Cardiac septum (tissue), 1 donor: ENCODE results near the gene TPSD1. TPM values are rescaled to one million over a fixed set of nuclear protein-coding genes. Genes with fewer than 3 reads are reported as not detected.
"Not testable (repeated sequence)": the region's sequence is repeated elsewhere in the genome, so short reads cannot be mapped to it uniquely, and the experiment has no call there.

Source experiments
- DNase-seq: peaks from one replicate; pipeline ENCODE4 v3.0.0-alpha.2; 2020; ENCODE audit warnings: low spot score
- intact Hi-C: fragments of 100-400 bp; cut with DNase I; formaldehyde crosslinking; loops from one replicate; pipeline ENCODE4 v1.14.0; 2022
- long read RNA-seq: library from polyadenylated mRNA; unstranded; transcript quantifications from one replicate; pipeline ENCODE4 v2.0.0, GENCODE V29; 2021
- total RNA-seq: library from RNA; stranded (reverse); fragmentation: NEBNext Ultra II Directional; extraction: Animal tissue kit (Norgen Biotek cat#: 25700); gene quantifications from one replicate; pipeline ENCODE4 v1.2.1, GENCODE V29; 2021
- donor health status: DM: no; HTN: no; CAD: no.

The TPSD1 gene
- total RNA-seq, result not detected
- long read RNA-seq, result 0 reads

DNA sequence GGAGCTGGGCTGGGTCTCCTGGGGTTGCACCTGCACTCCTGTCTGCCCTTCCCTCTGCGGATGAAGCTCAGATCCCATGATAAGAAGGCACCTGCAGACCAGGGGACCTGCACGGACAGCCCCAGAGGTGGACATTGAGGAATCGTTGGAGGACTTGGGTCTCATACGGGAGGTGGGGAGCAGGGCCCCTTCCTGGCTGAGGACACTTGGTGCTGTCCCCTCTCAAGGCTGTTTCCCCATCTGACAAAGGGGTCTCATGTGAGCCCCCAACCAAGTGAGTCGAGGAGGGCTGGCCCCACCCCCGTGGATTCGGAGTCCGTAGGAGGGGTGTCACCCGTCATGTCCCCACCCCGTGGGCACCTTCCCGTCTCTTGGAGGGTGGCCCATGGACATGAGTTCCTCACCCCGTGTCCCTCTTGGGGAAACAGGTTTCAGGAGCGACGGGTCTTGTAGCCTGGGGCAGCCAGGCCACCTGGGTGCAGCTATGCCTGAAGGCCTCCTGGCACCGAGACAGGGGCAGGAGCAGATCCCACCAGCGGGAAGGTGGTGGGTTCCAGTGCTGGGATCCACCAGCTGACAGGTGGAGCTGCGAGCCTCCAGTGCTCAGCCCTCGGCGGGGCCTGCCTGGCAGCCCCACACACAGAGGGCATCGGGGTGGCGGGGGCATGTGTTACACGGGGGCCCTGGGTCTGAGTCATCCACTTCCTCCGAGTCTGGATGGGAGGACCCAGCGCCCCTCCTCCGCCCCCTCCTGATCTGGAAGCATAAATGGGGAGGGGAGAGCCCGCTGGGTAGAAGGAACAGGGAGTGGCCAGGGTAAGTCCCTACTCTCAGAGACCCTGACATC is at the start of gene TPSD1:
Gene TPSD1 (plus strand): TSS at position 794 of the 847 bp plus-strand sequence. CDS start 212 bp downstream, outside the sequence.
- DNase-seq, intact Hi-C loops: not testable (repeated sequence)

DNA sequence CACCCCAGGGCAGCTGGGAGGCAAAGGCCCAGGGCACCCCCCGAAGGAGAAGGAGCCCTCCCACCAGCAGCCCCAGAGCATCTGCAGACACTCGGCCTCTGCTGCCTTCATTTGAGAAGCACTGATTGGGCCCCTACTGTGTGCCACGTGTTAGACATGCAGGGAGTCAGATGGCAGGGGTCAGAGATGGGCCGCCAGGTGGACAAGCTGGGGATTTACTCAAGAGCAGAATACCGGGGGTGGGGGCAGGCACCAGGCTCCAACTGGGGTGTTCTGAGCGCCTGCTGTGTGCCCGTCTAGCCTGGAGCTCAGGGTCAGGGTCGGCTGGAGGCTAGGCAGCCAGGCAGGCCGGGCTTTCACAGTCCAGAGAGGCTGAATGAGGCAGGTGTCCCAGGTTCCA is 49.5 kb upstream of the TPSD1 start:
- intact Hi-C loops, result no loop called here
- DNase-seq, result no peak

DNA sequence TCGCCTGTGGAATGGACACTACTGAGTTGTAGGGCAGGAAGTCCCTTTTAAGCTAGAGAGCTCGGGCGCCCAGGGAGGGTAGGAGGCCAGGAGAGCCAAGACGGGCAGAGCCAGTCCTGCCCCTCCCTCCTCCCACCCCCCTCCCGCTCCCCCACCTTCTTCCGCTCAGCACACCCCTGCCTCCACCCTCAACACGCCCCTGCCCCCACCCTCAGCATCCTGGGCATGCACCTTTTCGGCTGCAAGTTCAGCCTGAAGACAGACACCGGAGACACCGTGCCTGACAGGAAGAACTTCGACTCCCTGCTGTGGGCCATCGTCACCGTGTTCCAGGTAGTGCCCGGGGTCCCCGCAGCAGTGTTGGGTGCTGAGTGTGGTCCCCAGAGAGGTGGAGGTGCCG is 49.1 kb upstream of the TPSD1 start:
- DNase-seq, result no peak
- intact Hi-C loops, result no loop called here

DNA sequence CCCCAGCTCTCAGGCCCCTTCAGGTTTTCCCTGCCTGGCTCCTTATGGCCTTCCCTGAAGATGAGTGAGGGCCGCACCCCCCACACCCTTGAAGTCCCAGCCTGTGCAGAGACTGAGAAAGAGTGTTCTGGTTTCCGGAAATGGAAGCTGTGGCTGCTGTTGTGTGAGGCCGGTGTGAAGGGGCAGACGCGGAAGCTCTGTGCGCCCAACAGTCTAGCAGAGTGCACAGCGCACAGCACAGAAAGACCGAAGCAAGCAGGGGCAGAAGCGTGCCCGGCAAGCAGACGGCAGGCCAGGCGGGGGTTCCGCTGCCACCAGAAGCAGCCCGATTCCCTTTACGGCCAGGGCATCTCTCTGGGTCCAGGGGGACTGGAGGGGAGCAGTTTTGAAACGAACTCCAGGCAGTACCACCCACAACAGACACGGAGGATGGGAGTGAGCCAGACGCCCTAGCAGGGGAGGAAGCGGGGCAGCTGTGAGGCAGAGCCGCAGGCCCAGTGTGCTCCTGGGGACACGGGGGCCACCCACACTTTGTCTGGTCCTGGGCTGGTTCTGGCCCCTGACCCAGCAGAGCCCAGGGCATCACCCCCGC is 47.5 kb upstream of the TPSD1 start:
- intact Hi-C loops, result no loop called here
- no peak for DNase-seq

DNA sequence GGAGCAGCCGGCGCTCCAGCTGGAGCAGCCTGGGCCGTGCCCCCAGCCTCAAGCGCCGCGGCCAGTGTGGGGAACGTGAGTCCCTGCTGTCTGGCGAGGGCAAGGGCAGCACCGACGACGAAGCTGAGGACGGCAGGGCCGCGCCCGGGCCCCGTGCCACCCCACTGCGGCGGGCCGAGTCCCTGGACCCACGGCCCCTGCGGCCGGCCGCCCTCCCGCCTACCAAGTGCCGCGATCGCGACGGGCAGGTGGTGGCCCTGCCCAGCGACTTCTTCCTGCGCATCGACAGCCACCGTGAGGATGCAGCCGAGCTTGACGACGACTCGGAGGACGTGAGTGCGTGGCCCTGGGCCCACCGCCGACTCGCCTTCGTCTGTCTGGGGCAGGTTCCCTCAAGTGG is 46.8 kb upstream of the TPSD1 start:
- intact Hi-C loops, result no loop called here

DNA sequence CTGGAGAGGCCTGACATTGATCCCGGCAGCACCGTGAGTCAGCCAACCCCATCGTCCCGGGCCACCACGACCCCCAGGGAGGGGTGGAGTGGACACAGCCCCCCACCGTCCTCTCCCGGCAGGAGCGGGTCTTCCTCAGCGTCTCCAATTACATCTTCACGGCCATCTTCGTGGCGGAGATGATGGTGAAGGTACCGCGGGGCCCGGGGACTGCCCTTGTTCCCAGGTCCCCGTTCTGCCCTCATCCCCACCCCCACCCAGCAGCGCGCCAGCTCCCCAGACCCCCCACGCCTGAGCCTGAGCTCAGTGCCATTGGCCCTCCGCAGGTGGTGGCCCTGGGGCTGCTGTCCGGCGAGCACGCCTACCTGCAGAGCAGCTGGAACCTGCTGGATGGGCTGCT is 45.4 kb upstream of the TPSD1 start:
- DNase-seq, result no peak
- intact Hi-C loops, result no loop called here

More for the DNA sequence above, 46.8 kb upstream of the TPSD1 start:
- DNase-seq, result no peak

DNA sequence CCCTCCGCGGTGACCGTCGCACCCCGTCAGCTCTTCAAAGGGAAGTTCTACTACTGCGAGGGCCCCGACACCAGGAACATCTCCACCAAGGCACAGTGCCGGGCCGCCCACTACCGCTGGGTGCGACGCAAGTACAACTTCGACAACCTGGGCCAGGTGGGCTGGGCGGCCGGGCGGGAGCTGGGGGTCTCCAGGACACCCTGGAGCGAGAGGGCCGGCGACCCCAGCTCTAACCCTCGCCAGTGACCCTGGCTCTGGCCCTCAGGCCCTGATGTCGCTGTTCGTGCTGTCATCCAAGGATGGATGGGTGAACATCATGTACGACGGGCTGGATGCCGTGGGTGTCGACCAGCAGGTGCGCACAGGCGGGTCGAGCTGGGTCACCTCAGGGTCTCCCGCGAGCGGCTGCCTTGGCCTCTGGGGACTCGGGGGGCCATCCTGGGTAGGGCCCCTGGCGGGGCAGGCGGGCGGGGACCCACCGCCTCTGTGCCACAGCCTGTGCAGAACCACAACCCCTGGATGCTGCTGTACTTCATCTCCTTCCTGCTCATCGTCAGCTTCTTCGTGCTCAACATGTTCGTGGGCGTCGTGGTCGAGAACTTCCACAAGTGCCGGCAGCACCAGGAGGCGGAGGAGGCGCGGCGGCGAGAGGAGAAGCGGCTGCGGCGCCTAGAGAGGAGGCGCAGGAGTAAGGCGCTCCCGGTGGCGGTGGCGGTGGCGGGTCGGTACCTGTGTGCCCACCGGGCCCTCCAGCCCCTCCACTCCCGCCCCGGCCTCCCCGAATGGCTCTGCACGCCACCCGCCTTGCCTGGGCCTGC is 44.2 kb upstream of the TPSD1 start:
- no peak for DNase-seq
- intact Hi-C loops, result no loop called here

DNA sequence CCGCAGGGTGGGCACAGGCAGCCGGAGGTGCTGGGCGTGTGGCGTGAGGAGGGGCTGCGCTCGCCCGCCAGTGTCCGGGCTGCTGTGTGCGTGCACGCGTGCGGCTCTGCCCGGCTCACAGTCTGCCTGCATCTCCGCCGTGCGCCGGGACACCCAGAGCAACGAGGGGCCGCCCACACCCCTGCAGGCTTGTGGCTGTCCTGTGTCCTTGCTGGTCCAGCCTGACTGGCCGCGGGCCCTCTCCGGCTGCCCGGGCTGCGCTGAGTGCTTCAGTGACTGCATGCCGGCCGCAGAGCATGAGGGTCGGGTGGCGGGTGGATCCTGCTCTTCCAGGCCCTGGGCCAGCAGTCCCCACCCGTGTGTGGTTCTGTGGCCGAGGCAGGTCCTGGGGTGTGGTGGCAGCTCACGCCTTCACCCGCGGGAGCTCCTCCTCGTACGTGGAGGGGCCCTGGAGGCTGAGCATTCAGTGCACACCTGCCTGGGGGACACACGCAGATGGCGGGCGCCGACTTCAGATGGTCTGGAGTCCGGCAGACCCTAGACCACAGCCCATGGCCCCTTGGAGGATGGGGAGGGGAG is 43.2 kb upstream of the TPSD1 start:
- intact Hi-C loops, result no loop called here

DNA sequence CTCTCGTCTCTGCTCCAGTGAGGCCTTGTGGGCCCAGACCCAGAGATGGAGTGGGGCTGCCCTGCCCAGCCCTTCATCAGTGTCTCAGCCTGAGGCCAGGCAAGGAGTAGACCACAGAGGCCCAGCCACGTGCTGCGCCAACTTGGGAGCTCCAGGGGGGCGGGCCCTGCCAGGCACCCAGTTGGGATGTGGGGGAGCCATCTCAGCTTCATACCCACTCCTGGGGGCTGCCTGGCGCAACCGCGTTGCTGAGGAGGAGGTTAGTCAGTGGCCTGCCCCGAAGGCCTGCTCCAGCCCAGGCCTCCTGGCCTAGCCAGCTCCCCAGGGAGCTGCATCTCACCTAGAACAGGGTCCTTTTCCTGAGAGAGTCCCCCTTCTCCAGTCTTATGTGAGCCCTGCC is 42.6 kb upstream of the TPSD1 start:
- intact Hi-C loops, result no loop called here
- DNase-seq, result no peak

More for the DNA sequence above, 43.2 kb upstream of the TPSD1 start:
- no peak for DNase-seq

DNA sequence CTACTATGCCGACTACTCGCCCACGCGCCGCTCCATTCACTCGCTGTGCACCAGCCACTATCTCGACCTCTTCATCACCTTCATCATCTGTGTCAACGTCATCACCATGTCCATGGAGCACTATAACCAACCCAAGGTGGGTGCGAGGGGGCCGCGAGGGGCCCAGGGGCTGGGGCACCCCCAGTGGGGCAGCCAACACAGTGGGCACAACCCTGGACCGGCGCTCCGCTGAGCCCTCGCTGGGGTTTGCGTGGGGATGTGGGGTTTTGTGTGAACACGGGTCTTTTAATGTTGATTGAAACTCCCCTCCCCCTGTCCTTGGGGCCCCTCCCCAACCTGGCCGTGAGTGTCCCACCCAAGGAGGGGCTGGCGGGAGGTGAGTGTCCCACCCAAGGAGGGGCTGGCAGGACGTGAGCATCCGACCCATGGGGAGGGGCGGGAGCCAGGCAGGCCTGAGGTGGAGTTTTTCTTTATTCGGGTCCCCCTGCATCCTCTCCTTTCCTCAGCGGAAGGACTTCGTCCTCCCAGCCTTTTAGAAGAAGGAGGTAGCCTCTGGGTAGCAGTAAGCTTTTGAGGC is 42.0 kb upstream of the TPSD1 start:
- intact Hi-C loops, result no loop called here

DNA sequence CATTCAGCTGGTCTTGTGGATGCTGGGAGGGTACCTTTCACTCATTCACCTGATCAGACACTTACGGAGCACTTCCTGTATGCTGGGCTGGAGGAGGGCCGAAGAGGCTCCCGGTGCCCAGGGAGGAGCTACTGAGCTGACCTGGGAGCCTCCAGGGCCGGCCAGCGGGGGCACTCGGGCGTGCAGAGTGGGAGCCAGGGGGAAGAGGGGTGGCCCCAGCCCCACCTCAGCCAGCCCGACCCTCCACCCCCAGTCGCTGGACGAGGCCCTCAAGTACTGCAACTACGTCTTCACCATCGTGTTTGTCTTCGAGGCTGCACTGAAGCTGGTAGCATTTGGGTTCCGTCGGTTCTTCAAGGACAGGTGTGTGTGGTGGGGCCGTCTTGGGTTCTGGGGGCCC is 41.1 kb upstream of the TPSD1 start:
- intact Hi-C loops, result no loop called here
- DNase-seq, result no peak

More for the DNA sequence above, 42.0 kb upstream of the TPSD1 start:
- DNase-seq, result no peak

DNA sequence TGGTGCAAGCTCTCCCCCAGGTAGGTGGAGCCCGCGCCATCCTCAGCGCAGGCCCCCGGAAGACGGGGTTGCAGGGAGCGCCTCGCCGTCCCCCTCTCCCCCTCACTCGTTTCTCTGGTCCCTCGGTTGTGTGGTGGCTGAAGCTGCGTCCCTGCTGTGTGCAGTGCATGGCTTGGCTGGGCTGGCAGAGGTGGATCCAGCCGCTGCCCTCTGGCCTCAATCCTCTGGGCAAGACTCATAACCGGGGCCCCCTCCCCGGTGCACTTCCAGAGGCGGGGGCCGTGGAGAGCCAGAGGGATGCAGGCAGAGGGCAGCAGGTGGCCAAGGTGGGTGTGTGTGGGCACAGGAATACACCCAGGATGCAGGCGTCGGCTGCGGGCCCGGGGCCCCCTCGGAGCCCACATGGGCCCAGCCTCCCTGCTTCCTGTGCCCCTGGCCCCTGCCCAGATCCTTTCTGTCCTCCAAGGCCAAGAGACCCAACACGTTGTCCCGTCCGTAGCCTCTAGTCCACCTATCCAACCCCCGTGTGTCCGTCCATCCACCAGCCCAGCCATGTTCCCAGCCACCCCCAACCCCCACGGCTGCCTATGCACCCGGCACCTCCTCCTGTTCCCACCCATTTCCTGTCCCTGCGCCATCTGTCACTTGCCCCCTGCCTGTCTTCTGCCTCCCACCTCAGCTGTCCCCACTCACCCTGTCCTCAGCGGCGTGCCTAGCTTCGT is 40.1 kb upstream of the TPSD1 start:
- no peak for DNase-seq
- intact Hi-C loops, result no loop called here

DNA sequence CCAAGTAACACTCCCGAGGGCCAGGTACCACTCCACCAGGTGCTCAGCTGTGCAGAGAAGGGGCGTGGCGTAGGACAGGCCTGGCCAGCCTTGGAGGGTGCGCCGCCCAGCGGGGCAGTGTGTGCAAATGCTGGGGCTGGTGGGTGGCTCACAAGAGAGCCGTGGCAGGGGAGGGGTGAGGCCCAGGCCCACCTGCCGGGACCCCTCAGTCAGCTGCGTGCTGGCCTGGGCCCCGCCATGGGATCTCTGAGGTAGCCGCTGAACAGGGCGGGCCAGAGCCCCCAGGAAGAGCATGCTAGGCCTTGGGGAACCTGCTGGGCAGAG is 39.6 kb upstream of the TPSD1 start:
- intact Hi-C loops, result no loop called here
- no peak for DNase-seq

DNA sequence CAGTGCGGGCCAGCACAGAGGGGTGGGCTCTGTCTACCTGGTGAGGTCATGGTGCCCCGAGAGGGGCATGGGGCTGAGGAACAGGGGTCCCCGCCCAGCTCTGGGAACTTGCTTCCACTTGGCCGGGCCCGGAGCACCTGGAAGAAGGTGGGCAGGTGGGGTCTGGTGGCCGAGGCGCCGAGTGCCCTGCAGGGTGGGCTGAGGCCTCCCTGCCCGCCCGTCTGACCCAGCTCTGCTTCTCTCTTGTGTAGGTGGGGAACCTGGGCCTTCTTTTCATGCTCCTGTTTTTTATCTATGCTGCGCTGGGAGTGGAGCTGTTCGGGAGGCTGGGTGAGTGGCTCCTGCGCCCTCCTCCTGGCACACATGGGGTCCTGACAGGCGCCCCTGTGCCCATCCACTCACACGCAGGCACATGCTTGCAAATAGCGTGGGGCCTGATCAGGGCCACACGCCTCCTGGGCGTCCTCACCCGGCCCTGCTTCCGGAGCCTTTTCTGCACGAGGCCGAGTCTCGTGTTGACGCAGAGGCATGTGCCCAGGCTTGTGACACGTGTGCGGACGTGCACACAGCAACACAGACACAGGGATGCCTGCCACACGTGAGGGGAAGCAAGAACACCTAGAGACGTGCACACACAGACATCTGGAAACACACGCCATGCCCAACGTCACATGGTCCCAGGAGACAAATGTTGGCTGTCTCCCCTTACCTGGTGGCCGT is 39.0 kb upstream of the TPSD1 start:
- DNase-seq, result no peak

DNA sequence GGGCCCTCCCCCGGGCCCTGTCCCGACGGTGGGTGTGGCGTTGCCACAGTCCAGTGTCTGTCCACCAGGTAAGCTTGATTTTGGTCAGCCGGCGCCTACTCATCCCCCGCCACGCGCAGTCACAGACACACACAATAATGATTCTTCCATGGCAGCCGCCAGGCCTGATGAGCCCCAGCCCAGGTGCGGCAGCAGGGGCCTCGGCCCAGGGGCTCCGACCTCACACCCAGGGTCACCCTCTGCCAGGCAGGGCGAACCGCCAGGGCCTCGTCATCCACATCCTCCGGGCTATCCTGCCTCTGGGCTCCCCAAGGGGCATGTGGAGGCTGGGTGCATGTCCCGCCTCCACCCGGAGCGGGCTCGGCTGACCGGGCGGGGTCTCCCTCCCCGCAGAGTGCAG is 38.3 kb upstream of the TPSD1 start:
- no peak for DNase-seq
- intact Hi-C loops, result no loop called here

More for the DNA sequence above, 39.0 kb upstream of the TPSD1 start:
- intact Hi-C loops, result no loop called here

DNA sequence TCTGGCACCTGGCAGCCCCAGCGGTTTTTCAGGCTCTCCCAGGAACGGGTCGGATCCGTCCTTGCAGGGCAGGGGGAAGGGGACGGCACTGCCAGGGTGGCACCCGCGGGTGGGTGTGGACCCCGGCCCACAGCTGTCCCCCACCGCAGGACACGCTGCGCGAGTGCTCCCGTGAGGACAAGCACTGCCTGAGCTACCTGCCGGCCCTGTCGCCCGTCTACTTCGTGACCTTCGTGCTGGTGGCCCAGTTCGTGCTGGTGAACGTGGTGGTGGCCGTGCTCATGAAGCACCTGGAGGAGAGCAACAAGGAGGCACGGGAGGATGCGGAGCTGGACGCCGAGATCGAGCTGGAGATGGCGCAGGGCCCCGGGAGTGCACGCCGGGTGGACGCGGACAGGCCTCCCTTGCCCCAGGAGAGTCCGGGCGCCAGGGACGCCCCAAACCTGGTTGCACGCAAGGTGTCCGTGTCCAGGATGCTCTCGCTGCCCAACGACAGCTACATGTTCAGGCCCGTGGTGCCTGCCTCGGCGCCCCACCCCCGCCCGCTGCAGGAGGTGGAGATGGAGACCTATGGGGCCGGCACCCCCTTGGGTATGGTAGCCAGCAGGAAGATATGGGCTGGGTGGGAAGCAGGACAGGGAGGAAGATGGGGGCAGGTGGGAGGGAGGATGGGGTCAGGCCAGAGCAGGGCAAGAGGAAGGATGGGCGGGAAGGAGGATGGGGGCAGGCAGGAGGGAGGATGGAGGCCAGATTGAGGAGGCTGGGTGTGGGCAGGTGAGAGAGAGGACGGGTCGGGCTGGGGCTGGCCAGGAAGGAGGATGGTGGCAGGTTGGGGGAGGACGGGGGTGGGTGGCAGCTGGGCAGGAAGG is 37.6 kb upstream of the TPSD1 start:
- intact Hi-C loops, result no loop called here
- DNase-seq, result no peak

DNA sequence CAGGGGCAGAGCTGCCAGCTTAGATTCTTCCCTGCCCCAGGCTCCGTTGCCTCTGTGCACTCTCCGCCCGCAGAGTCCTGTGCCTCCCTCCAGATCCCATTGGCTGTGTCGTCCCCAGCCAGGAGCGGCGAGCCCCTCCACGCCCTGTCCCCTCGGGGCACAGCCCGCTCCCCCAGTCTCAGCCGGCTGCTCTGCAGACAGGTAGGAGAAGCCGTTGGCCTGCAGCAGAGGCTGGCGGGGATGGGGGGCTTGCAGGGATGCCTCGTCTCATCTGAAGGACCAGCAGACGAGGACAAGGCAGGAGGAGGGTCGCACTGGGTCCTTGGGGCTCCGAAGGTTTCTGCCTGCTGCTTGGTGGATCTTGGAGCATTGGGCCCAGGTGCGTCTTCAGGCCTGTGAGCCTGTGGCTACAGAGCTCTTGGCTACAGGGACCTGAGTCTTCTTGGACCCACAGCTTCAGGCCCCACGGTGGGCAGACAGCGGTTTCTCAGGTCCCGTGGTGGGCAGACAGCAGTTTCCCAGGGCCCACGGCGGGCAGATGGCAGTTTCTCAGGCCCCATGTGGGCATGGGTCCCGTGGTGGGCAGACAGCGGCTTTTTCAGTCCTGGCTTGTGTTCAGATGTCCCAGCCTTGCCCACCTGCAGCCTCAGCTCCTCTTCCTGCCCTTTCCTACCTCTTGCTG is 36.8 kb upstream of the TPSD1 start:
- DNase-seq, result no peak
- intact Hi-C loops, result no loop called here
